Measurements from ENCODE around the gene IFFO2.
A peak's percentile ranks its signal among the peaks of the same experiment; 100 is the strongest.

IFFO2 gene

DNA sequence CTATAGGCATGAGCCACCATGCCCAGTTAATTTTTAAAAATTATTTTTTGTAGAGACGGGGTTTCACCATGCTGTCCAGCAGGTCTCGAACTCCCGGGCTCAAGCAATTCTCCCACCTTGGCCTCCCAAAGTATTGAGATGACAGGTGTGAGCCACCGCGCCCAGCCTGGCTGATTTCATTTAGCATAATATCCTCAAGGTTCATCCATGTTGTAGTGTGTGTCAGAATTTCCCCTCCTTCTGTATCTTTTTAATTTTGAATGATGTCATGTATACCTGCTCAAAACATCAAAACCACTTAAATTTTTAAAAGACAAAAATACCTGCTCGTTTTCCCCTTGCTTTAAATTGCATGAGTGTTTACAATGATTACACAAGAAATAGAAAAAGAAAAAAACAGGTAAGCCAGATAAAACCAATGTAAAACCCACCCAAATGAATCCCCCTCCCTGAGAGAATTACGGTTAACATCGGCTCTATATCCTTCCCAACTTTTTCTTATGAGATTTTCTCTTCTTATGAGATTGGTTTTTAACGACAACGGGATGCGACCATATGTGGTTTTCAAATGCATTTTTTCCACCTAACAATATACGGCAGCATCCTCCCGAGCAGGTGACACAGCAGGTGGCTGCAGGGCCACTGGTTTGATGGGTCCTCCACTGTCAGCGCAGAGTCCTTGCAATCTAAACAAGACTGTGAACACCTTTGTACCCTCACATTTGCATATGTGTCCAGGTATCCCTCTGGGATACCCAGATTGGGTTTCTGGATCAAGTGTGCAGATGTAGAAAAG lies 22.1 kb downstream of the IFFO2 start:
- no peak for DNase-seq

DNA sequence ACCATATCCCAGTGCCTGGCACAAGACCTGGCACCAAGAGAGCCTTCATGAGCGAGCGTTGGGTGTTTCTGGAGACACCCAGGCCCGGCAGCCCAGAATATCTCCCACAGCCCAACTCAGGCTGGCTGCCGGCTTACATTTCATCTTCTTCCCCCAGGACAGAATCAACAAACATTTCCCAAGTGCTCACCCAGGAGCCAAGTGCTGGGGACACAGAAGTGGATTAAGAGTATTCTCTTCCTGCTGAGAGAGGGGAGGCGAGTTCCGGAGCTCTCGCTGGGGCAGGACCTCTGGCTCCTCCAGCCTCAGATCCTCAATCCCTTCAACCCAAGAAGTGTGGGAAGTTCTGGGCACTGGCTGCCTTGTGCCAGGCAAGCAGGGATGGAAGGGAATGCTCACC lies 23.6 kb downstream of the IFFO2 start:
- no peak for DNase-seq

DNA sequence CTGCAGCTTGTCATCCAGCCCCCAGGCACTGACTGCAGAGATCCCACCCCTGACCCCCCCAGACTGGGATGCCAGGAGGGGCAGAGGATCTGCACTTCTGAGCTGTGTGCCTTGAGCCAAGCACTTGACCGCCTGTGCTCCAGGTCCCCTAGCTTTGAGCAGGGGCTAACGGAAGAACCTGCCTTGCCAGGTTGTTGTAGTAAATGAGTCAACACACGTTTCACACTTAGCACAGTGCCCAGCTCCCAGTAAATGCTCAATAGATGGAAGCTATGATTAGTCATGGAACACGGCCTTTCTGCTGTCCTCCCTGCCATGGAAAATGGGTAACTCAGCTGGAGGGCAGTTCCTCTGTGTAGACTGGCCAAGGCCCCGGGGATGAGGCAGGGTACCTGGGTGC lies 24.1 kb downstream of the IFFO2 start:
- no peak for DNase-seq

DNA sequence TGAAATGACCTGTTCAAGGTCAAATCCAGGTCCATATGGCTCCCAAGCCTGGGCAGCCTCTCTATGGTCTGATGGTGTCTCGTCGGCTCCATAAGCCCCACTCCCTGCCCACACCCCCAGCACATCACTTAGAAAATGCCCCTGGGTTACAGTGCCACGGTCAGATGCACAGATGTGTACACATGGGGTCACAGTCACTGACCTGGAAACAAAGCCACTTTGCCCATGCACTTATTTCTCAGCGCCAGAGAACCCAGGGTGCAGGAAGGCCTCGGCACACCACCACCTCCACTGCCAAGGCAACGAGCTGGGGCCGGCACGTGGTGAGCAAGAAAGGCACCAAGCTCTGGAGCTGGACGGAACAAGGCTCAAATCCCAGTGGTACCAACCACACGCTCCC lies 24.7 kb downstream of the IFFO2 start:
- DNase-seq = no peak

DNA sequence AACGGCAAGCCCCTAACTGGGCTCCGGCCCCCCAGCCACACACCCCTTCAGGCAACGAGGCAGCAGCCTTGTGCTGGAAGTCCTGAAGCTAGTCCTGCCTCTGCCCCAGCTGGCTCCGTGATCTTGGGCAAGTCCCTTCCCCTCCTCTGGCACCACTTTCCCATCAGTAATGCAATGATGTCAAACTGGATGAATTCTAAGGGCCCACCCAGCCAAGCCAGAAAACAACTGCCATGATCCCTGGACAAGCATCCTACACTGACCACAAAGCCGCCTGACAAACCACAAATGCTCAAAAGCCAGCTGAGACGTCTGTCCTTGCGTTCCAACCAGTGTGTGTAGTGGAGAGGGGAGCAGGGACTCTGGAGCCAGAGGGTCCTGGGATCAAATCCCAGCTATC lies 26.8 kb downstream of the IFFO2 start:
- peak; percentile 67 for DNase-seq

DNA sequence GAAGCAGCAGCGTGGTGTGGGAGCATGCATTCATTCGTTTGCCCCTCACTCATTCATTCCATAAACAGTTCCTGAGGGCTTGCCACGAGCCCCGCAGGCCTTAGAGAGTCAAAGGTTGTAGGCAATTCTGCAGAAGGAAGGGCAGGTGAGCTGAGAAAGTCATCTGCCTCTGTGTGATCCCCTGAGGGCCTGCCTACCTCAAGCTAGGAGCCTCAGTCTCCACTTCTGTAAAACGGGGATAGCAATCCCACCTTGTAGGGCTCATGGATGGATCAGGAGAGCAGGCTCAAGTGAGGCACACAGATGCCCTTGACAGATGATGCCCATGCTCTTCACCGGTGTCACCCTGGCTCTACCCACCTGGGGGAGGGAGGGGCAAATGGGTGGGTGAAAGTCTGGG lies 27.5 kb downstream of the IFFO2 start:
- no peak for DNase-seq

DNA sequence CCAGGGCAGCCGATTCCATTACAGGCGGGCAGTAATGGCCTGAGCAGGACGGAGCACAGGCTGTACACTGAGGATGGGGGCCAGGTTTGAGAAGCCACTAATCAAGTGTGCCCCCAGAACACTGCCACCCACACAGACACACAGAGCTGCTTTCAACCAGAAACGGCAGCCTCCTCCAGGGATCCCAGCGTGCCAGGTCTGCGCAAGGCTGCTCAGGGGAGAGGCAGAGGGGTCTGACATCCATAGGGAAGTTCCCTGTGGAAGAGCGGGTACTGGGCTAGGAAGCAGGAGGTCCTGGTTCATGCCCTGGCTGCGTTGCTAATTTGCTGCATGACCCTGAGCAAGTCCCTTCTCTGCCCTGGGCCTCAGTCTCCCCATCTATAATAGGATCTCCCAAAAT lies 28.1 kb downstream of the IFFO2 start:
- DNase-seq = no peak

DNA sequence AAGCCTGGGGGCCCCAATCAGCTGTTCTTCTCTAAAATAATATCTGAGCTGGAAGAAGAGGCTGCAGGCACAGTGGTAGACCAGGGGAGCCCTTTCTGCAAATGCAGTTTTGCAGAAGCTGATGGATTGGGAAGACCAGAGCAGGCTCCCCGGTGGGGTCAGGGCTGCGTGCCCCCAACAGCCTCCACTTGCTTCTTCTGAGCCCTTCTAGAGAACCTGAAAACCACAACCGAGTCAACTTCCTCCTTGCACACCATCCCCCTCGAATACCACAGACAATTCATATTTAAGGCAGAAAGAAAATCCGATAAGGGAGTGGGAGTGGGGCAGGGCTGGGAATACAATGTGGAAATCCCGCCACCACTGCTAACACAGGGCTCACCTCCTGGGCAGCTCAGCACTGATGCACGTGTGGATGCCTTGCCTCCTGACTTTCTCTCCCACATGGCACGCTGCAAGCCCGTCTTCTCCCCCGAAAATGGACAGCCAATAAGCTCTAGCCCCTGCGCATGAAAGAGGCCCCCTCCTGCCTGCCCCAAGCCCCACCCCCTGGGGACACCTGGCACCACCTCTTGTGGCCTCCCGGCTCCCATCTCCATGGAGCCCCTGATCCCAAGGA lies 28.7 kb downstream of the IFFO2 start:
- DNase-seq = peak; percentile 73

DNA sequence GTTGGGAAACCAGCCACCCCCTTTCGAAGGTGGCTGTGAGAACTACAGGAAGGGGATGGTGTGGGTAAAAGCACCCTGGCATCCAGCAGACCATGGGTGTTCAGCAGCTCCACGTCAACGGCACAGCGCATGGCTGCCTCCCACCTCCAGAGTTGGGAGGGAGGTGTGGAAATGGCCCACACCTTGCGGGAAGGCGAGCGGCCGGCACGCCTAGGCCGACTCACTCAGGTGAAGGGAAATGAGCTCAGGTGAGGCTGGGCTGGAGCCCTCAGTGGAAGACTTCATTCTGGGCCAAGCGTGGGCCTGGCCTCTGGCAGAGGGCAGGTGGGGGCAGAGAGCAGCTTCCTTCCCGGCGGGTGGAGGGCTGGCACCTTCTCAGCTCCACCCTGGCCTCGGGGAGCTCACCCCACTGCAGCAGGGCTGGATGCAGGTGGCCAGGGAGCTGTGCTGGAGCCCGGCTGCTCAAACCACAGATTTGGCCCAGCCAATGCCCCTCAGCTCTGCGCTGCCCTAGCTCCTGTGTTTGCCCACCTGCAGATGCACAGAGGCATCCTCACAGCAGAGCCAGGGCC lies 29.3 kb downstream of the IFFO2 start:
- no peak for DNase-seq

DNA sequence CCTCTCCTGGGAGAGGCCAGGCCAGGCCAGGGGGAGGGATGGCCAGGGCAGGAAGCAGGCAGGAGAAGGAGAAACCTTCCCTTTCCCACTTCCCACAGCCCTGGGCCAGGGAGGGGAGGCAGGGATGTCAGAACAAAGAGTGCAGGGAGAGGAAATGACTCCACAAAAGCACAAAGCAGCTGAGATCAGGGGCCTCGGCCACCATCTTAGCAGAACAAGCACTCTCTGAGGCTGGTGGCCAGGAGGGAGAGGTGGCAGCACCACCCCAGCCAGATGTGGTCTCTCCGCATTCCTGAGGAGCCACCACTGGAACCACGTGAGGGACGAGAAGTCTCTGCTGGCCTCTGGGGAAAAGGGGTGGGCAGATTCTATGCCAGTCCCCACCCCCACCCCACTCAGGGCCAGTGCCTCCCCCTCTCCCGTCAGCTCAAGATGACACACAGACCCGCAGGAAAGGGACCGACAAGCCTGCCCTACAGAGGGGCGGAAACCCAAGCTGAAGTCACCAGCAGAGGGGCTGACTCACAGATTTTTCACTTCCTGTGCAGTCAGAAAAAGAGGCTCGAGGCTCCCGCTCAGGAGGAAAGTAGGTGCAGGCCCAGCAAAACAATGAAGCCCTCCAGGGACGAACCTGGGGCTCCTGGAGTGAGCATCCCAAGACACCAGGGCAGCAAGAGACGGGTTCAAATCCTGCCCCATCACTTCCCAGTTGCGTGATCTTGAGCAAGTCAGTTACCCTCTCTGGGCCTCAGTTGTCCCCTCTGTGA lies 30.0 kb downstream of the IFFO2 start:
- peak; percentile 94 for DNase-seq

DNA sequence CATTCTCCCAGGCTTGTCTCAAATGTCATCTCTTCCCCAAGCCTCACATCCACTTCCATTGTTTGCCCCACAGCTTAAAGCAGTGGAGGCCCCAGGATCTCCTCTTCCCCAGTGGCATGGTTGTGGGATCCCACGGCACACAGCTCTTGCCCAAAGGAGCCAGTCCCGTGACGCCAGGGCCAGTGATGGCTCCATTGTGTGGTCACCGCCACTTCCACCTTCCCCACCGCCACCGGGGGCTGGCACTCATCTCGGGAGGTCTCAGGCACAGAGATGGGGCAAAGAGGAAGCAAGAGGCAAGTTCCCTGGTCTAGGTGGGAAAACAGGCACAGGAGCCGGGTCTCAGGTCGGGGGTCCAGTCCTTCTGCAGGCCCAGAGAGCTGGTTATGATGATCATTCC lies 31.2 kb downstream of the IFFO2 start:
- no peak for DNase-seq

DNA sequence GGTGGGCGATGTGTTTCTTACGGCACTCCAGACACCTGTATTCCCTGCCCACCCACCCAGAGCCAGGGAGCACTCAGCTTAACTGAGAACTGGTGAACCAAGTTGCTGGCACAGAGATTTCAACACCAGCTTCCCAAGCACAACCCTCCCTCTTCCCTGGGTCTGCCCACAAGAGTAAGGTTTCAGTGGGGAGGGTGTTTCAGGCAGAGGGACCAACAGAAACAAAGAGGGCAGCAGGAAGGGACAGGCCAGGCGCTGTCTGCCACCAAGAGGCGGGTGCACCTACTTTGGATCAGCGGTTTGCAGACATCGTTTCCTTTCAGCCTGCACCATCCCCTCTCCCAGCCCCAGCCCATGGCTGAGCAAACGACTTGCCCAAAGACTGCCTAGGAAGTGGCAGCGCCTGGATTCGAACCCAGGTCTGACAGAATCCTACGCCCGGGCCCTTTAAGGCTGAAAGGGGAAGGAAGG lies 32.2 kb downstream of the IFFO2 start:
- no peak for DNase-seq

DNA sequence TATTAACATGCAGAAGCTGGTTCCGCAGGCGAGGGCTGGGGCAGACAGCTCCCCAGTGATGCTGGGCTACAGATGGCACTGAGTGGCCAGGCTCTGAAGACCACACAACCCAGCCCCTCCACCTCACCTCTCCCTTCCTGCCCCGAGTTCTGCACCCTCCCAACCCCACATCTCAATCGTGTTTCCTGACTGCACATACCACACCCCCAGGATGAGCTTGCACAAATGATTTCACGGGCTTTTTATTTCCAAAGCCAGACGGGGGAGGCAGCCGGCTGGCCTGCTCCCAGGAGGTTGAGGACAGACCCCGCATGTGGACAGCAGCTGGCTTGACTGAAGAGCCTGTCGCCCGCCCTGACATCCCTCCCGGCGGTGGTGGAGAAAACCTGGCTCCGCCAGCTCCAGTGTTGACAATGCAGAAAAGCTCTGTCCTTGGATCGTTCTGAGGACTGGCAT lies 32.7 kb downstream of the IFFO2 start:
- peak; percentile 52 for DNase-seq

DNA sequence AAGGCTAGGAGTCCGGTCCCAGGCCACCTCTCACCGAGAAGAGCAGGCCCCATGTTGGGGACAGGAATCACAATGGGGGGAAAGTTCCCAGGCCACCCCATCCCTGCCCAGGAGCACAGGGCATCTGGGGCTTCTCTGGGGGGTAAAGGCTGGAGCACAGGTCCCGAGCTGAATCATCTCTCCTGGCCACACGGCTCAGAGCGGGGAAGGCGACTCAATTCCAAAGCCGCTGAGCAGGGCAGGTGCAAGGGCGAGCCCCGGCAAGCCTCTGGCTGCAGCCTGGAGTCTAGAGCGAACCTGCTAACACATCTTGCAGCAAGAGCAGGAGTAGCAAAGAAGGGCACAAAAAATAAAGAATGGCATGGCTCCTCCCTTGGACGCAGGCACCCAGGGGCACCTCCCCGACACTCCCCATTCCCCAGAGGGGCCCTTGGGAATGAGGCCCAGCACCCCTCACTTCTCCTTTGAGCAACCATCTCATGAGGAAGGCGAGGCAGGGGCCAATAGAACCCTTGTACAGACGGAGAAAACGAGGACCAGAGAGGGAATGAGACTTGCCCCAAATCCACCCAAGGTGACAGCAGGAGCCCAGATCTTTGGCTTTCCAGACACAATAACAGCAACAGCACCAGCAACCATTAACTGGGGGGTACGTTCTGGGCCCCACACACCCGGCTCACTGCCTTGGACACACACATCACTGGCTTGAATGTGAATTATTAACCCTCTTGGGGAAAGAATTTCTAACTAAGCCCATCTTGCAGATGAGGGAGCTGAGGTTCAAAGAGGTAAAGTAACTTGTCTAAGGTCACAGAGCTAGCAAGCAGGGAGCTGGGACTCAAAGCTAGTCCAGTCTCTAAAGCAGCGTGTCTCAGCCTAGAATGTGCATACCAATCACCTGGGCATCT lies 33.4 kb downstream of the IFFO2 start:
- DNase-seq = no peak

DNA sequence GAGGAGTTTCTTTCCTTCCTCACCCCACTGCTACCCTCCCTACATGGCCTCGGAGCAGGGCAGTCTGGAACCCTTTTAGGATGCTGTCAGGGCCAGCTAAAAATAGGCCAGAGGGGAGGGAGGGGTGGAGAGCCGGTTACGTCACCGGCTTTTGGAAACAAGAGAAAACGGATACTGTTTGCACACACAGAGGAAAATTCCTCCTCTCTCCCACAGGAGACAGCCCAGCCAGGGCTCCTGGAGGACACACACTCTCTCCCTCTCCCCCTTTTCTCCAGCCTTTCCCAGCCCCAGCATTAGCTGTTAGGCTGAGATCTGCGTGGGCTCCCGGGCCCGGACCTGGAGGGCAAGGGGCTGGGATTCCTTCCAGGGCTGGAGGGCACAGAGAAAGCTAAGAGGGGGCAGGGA lies 34.2 kb downstream of the IFFO2 start:
- peak; percentile 89 for DNase-seq

DNA sequence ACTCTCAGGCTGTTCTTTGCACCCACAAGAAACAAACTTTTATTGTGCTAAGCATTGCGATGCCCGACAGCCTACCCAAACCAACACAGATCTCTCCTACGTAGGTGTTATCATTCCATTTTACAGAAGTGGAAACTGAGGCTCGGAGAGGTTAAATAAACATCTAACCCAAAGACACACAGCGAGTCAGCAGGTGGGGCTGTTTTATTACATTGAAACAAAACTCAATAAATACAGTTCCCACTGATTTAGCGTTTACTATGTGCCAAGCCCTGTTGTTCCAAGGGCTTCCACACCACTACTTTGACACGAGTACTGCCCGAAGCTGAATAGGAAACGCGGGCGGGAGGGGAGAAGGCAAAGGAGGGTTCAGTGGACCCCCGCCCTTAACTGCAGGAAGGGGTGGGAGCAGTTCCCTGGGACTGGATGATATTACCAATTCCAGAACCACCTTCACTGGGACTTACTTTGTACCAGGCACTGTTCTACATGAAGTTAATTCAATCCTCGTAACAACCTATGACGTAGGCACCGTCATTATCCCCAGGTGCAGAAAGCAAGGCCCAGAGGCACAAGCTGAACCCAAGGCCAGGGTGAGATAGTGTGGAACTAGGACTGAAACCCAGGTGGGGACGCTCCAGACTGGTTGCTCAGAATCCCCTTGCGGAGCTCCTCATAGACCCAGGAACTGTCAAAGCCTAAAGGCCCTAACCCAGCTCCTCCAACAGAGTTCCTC lies 34.8 kb downstream of the IFFO2 start:
- no peak for DNase-seq

DNA sequence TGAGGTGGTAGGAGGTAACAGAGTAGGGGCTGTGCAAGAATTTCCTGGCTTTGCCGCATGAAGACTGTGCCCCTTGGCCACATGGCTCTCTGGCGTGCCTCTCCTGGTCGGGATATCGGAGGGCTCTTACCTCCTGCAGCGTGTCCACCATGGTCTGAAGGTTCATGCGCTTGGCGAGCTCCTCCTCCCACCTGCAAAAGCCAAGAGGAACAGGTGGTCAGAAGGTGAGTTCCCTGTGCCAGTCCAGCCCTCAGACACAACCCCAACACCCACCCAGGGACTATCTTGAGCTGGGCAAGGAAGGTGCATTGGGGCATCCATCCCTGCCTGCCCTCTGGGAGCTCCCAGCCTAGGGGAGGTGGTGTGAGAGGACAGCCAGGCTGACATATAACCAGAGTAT lies 35.5 kb downstream of the IFFO2 start:
- no peak for DNase-seq

DNA sequence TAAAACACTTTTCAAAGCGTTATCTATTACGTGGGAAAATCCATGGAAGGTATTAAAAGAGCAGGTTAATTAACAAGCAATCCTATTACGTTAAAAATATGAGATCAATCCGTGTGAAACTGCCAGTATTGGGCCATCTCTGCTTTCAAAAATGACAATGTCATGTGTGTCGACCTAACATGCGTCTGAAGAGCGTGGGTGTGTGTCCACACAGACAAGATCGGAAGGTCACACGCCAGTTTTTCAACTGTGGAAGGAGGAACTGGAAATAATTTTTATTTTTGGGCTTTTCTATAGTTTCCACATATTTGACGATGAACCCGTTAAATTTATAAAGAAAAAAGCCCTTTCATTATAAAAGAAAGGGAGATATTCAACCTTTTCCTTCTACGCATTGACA lies 36.5 kb downstream of the IFFO2 start:
- no peak for DNase-seq

DNA sequence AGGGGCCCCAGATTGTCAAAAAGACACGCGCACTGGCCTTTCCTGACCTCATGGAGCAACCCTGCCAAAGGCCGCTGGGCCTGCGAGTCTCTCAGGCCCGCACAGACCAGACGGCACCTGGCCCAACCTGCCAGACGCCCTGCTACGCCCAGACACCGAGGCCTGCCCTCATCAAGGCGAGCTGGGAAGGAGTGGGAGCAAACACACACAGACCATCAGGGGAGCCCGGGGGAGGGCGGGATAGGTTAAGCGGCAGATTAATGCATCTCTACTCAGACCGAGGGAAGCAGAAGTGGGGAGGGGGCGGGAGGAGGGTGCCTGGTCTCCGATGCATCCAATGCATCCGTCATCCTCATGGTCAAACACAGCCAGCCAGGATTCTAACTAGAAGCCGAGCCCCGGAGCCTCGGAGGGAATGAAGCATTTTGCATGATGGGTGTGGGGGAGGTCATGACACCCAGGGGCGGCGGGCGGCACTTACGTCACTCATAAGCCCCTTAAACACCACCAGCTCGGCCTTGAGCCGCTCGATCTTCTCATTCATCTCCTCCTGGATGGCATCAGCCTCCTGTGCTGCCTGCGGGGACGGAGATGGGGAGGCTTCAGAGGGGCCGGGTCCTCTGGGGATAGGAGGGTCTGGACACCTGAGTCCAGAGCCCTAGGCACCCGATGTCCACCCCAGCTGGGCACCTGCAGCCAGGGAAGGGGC lies 37.1 kb downstream of the IFFO2 start:
- DNase-seq = no peak

DNA sequence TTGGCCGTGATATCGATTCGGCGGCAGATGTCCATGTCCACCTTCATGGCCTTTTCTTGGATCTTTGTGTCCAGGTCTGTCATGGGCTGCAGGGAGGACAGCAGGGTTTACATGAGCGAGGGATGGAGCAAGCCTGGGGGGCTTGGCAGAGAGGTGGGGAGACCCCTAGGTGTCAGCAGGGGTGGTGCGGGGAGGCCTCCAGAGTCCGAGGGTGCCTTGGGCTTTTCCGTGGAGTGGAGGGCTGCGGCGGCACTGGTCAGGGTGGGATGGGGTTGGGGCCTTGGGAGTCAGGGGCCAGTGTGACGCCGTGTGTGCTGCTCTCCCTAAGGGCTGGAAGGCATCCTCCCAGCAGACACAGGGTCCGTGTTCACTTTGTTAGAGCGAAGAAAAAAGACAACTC lies 38.1 kb downstream of the IFFO2 start:
- DNase-seq = no peak

Measured in fibroblast of upper back skin (primary cell).